ENCODE results near the gene PTPN1.

Gene PTPN1

DNA sequence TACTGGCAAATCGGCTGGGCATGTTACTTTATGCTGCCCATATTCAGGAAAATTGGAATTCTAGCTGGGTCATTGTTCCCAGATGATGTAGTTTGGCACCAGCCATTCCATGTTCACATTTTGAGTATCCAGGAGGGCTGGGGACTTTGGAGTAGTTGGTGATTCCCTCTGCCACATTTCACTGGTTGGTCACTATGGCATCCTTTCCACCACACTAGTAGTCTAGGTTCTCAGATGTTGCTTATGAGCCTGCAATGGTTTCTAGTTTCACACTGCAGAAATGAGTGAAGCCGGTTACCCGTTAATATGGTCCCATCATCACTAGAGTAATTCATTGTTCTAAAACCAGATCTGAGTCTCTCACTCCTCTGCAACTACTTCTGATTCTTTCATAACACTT is 4.6 kb downstream of the PTPN1 start:
- DNase-seq, result no peak
- Histone ChIP-seq H3K4me1 (no peaks in the 10 kb centered on the region), H3K27me3 (no peaks in the 10 kb centered on the region), H3K4me3 (ENCODE audit: low read depth, low read length) (no peak overlapping the region), H3K36me3 (no peaks in the 10 kb centered on the region), H3K9me3 (no peaks in the 10 kb centered on the region)
- TF ChIP-seq, protein P1, sequence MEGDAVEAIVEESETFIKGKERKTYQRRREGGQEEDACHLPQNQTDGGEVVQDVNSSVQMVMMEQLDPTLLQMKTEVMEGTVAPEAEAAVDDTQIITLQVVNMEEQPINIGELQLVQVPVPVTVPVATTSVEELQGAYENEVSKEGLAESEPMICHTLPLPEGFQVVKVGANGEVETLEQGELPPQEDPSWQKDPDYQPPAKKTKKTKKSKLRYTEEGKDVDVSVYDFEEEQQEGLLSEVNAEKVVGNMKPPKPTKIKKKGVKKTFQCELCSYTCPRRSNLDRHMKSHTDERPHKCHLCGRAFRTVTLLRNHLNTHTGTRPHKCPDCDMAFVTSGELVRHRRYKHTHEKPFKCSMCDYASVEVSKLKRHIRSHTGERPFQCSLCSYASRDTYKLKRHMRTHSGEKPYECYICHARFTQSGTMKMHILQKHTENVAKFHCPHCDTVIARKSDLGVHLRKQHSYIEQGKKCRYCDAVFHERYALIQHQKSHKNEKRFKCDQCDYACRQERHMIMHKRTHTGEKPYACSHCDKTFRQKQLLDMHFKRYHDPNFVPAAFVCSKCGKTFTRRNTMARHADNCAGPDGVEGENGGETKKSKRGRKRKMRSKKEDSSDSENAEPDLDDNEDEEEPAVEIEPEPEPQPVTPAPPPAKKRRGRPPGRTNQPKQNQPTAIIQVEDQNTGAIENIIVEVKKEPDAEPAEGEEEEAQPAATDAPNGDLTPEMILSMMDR (IDR thresholded peaks at IDR 0.05; ENCODE audit: low read depth, low read length), result no peak

- TF ChIP-seq, protein P1 (IDR thresholded peaks at IDR 0.05; ENCODE audit: low read depth, low read length), result no peak
- no peaks in the 10 kb centered on the region for H3K27me3 ChIP-seq
- H3K4me3 ChIP-seq (ENCODE audit: low read depth, low read length), result no peak overlapping the region
- no peaks in the 10 kb centered on the region for H3K9me3 ChIP-seq
- no peaks in the 10 kb centered on the region for H3K36me3 ChIP-seq
- no peak for DNase-seq
- no peaks in the 10 kb centered on the region for H3K4me1 ChIP-seq
Measured at GRCh38 chr20:50515471-50516106, 5.4 kb downstream of the PTPN1 start.

DNA sequence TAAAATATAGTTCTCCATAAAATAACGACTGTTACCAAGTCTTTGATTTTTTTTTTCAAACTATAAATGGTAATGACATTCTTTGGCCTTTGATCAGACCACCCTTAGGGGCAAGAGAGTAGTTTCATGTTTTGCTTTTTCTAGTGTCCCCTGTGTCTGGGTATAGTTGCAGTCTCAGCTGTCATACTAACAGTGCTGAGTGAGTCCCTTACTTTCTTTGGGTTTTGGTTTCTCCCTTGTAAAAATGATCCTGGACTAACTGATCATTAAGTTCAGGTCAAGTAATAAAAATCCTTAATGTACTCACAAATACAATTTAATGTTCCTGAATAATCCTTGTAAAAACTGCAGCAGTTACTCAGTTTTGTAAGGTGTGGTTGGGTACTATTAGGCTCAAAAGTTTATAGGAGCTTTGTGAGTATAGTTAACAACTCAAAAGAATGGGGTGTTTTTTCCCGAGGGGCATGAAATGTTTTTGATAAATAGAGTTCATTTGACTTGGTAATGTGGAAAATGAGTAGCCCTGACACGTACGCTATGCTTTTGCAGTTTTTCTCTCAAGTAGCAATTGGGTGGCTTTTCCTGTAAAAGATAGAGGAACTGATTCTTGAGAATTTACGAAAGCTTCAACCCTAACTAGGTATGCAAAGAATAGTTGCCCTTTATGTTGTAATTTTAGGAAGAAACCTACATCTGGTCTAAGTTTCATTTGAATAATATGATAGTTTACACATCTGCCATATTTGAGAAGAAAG is 6.2 kb downstream of the PTPN1 start:
- Histone ChIP-seq H3K4me1 (no peaks in the 10 kb centered on the region), H3K27me3 (no peaks in the 10 kb centered on the region), H3K36me3 (no peaks in the 10 kb centered on the region; the same call in 1 of the 2 replicates), H3K9me3 (no peaks in the 10 kb centered on the region), H3K4me3 (ENCODE audit: low read depth, low read length) (no peak overlapping the region)
- no peak for DNase-seq
- TF ChIP-seq, protein P1 (IDR thresholded peaks at IDR 0.05; ENCODE audit: low read depth, low read length), result no peak

DNA sequence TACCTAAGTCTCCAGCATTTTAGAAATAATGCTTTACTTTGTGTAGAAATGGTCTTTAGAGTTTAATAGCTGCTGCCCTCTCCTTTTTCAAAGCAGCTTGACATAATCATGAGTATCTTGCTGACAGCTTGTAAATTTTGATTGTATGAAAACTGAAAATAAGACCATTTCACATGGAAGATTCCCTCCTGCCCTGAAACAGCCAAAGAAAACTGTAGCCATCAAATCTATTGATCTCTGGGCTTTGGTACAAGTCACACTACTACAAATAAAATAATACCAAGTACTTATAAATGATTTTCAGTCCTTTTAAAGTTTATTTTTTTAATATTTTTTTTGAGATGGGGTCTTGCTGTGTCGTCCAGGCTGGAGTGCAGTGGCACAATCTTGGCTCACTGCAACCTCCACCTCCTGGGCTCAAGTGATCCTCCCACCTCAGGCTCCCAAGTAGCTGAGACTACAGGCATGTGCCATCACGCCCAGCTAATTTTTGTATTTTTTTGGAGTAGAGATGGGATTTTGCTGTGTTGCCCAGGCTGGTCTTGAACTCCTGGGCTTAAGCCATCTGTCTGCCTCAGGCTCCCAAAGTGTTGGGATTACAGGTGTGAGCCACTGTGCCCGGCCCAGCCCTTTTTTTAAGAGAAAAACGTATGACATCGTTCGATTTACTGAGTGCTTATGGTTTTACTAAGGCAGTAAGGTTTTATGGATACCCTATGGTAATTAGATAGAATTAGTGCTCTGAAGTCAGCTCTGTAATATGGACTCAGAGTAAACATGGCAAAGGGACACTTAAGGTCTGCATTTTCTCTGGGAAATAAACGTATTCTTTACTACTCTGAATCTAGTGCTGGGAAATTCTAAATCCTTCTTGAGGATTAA is 7.0 kb downstream of the PTPN1 start:
- H3K4me3 ChIP-seq (ENCODE audit: low read depth, low read length), result no peak overlapping the region
- H3K36me3 ChIP-seq, result no peaks in the 10 kb centered on the region; the same call in 1 of the 2 replicates
- TF ChIP-seq, protein P1 (IDR thresholded peaks at IDR 0.05; ENCODE audit: low read depth, low read length), result no peak
- H3K9me3 ChIP-seq, result no peaks in the 10 kb centered on the region
- no peaks in the 10 kb centered on the region for H3K4me1 ChIP-seq
- no peak for DNase-seq
- no peaks in the 10 kb centered on the region for H3K27me3 ChIP-seq

- H3K4me1 ChIP-seq, result no peaks in the 10 kb centered on the region
- DNase-seq, result no peak
- H3K36me3 ChIP-seq, result no peaks in the 10 kb centered on the region; the same call in 1 of the 2 replicates
- H3K27me3 ChIP-seq, result no peaks in the 10 kb centered on the region
- TF ChIP-seq, protein P1 (IDR thresholded peaks at IDR 0.05; ENCODE audit: low read depth, low read length), result no peak
- H3K9me3 ChIP-seq, result no peaks in the 10 kb centered on the region
- no peak overlapping the region for H3K4me3 ChIP-seq (ENCODE audit: low read depth, low read length)
Measured at GRCh38 chr20:50517817-50518154, 7.6 kb downstream of the PTPN1 start.
